ENCODE data around the gene SNED1.

Gene SNED1

DNA sequence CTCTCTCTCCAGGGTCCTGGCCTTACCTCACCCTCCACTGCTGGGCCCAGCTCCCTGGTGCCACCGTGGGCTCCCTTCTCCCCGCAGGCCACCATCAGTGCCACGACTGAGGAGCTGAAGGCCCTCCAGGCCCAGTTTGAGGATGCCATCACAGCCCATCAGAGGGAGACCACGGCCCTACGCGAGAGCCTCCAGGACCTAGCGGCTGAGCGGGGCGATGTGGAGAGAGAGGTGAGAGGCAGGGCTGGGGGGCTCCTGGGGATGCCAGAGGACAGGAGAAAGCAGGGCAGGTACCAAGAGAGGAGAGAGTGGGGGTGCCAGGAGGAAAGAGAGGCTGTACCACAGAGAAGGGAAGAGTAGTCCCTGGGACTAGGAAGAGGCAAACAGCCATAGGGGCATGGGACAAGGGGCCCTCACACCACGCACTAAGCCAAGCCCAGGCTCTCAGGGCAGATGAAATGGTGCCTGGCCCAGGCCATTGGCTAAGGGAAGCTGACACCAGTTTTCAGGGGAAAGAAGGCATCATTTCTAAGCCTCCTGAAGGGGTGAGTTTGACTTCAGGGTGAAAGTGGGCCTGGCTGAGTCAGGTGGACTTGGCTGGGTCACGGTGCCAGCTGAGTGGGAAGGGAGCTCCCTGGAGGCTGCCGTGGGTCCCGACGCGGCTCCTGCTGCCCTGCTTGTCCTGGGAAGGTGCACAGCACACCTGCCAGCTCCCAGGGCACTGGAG, 39.0 kb upstream of the SNED1 start:
- Histone ChIP-seq H3K27ac (no peak overlapping the region), H3K9ac (ENCODE audit: insufficient read length) (no peak overlapping the region)
- TF ChIP-seq POLR2AphosphoS5 (IDR thresholded peaks at IDR 0.05; ENCODE audit: borderline replicate concordance, low read depth, low read length) = no peak
- no peak for TF ChIP-seq FOXP2 (optimal IDR thresholded peaks at IDR 0.05; ENCODE audit: control extremely low read depth, extremely low read length, insufficient read depth)
- TF ChIP-seq EZH2 (IDR thresholded peaks at IDR 0.05) = no peak

DNA sequence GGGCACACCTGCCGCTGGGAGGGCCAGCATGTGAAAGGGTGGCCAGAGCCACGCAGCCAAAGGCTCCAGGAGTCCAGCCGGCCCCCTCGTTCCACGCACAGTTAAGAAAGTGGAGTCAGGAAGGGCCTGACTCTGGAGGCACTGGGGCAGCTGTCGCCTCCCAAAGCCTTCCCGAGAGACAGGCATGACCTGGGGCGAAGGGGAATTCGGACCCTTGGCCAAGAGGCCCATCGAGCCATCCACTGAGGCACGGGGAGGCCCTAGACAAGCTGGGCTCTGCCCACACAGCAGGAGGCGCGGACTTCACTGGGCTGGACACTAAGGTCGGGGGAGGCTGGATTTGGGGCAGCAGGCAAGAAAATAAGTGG, 38.5 kb upstream of the SNED1 start:
- no peak for DNase-seq (ENCODE audit: low read depth, low spot score)

More for the DNA sequence above, 39.0 kb upstream of the SNED1 start:
- Histone ChIP-seq H3K9me3 (ENCODE audit: low read depth, low read length) (no peaks in the 10 kb centered on the region), H3K4me3 (no peak overlapping the region), H3K36me3 (ENCODE audit: insufficient read depth, low read length) (no peaks in the 10 kb centered on the region)
- DNase-seq (ENCODE audit: low read depth, low spot score) = no peak

DNA sequence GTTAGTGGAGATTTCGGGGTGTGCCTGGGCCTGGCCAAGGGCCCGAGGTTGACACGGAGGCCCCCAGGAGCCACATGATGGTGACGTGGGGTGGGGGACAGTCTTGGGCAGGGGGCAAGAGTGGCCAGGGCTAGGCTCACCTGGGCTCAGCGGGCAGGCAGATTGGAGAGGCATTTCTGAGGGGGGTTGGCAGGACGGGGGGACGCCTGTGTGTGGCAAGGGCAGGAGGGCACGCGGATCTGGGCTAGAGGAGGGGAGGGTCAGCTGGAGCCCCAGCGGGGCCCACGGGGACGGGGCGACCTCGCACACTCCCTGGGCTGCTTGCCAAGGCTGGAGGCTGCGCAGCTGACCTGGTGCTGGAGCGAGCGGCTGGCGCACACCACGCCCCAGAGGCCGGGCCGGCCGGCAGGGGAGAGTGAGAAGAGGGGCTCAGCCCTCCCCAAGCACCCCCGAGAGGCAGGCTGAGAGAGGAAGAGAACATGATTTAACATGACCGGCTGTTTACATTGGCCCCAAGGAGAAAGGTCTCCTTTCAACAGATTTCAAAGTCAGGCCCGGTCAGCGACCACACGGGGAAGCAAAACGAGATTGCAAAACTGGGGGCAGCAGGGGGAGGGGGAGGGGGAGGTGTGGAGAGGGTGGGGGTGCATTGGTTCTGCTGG, 38.0 kb upstream of the SNED1 start:
- Histone ChIP-seq H3K36me3 (ENCODE audit: insufficient read depth, low read length) (no peaks in the 10 kb centered on the region), H3K9ac (ENCODE audit: insufficient read length) (no peak overlapping the region), H3K4me3 (no peak overlapping the region), H3K9me3 (ENCODE audit: low read depth, low read length) (no peaks in the 10 kb centered on the region), H3K27ac (no peak overlapping the region)
- DNase-seq (ENCODE audit: low read depth, low spot score) = no peak
- TF ChIP-seq FOXP2 (optimal IDR thresholded peaks at IDR 0.05; ENCODE audit: control extremely low read depth, extremely low read length, insufficient read depth) (no peak), EZH2 (IDR thresholded peaks at IDR 0.05) (no peak), POLR2AphosphoS5 (IDR thresholded peaks at IDR 0.05; ENCODE audit: borderline replicate concordance, low read depth, low read length) (no peak)

More for the DNA sequence above, 38.5 kb upstream of the SNED1 start:
- Histone ChIP-seq H3K27ac (no peak overlapping the region), H3K4me3 (no peak overlapping the region), H3K9ac (ENCODE audit: insufficient read length) (no peak overlapping the region), H3K36me3 (ENCODE audit: insufficient read depth, low read length) (no peaks in the 10 kb centered on the region), H3K9me3 (ENCODE audit: low read depth, low read length) (no peaks in the 10 kb centered on the region)
- no peak for TF ChIP-seq POLR2AphosphoS5 (IDR thresholded peaks at IDR 0.05; ENCODE audit: borderline replicate concordance, low read depth, low read length)
- TF ChIP-seq FOXP2 (optimal IDR thresholded peaks at IDR 0.05; ENCODE audit: control extremely low read depth, extremely low read length, insufficient read depth) = no peak
- TF ChIP-seq EZH2 (IDR thresholded peaks at IDR 0.05) = no peak

DNA sequence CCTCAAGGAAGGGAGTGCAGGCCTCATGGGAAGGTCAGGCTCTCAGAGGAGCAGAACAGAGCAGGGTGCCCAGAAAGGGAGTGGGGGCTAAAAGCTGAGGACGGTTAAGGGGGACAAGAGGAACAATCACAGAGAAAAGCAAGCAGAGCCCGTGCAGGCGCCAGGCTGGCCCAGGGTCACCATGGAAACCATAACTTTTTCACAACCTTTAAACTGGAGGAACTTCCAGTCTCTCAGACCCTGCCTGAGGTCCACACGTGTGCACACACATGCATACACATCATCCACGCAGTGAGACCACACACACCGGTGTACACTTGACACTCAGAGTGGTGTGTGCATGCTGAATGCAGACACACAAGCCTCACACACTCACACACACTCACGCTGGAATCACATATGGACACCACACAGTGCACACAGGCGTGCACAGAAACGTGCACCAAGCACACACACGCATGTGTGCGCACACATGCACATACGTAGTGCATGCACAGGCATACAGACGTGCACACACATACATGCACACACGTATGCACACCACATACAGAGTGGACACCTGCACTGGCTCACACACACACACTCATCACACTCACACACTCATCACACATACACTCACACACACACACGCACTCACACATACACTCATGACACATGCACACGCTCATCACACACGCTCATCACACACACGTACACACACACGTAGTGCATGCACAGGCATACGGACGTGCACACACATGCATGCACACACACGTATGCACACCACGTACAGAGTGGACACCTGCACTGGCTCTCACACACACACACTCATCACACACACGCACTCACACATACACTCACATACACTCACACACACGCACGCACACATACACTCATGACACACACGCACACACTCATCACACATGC, 37.2 kb upstream of the SNED1 start:
- Histone ChIP-seq H3K27ac (no peak overlapping the region), H3K9ac (ENCODE audit: insufficient read length) (no peak overlapping the region), H3K4me3 (no peak overlapping the region; the same call in 1 of the 2 replicates), H3K36me3 (ENCODE audit: insufficient read depth, low read length) (no peaks in the 10 kb centered on the region), H3K9me3 (ENCODE audit: low read depth, low read length) (no peaks in the 10 kb centered on the region)
- no peak for TF ChIP-seq EZH2 (IDR thresholded peaks at IDR 0.05)
- no peak for DNase-seq (ENCODE audit: low read depth, low spot score)

DNA sequence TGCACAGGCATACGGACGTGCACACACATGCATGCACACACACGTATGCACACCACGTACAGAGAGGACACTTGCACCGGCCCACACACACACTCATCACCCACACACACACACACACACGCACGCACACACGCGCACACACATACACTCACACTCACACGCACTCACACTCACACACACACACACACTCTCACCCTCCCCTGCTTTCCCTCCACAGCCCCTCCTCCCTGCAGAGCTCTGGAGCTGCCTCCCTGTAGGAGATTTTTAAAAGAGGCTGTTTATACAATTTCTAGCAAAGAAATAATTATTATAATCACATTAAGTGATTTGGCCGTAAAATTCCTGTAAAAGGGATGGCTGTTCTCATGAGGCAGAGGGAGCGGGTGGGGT, 36.5 kb upstream of the SNED1 start:
- DNase-seq (ENCODE audit: low read depth, low spot score) = no peak
- Histone ChIP-seq H3K36me3 (ENCODE audit: insufficient read depth, low read length) (no peaks in the 10 kb centered on the region), H3K9me3 (ENCODE audit: low read depth, low read length) (no peaks in the 10 kb centered on the region), H3K4me3 (peak overlapping the region; percentile 57), H3K27ac (peak overlapping the region; percentile 83), H3K9ac (ENCODE audit: insufficient read length) (no peak overlapping the region)
- TF ChIP-seq FOXP2 (optimal IDR thresholded peaks at IDR 0.05; ENCODE audit: control extremely low read depth, extremely low read length, insufficient read depth) (no peak), POLR2AphosphoS5 (IDR thresholded peaks at IDR 0.05; ENCODE audit: borderline replicate concordance, low read depth, low read length) (no peak), EZH2 (IDR thresholded peaks at IDR 0.05) (no peak)

DNA sequence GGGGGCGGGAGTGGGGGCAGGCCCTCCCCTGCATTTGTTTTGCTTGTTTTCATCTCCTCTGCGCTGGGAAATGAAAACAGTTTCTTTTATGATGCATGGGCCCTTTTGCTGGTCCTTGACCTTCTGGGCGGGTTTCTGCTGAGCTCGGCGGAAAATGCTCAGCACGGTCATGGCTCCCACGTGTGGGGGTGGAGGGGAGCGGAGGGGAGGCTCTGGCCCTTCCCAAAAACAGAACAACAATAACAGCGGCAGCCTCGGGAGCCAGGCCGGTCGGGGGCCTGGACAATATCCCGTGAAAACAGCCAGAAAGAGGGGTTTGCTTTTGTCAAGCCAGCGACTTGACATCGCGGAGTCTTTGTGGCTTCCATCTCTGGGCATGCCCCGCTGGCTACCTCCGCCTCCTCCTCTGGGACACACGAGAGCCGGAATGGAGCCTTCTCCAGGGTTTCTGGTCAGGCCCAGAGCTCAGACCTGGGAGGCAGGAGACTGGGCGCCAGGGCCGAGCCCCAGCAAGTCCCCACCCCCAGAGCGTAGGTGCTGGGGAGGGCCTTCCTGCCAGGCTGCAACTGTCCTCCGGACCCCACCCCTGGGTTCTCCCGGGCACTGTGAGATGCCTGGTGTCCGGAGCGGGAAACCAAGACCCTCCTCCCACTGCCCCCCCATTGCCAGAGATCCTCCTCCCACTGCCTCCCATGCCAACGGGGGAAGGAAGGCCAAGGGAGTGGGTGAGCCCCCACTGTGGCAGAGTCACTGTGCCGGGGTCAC, 35.9 kb upstream of the SNED1 start:
- H3K9ac ChIP-seq (ENCODE audit: insufficient read length) = no peak overlapping the region
- H3K36me3 ChIP-seq (ENCODE audit: insufficient read depth, low read length) = no peaks in the 10 kb centered on the region
- H3K27ac ChIP-seq = peak overlapping the region; percentile 83
- H3K9me3 ChIP-seq (ENCODE audit: low read depth, low read length) = no peaks in the 10 kb centered on the region
- DNase-seq (ENCODE audit: low read depth, low spot score) = no peak
- no peak for TF ChIP-seq EZH2 (IDR thresholded peaks at IDR 0.05)
- no peak for TF ChIP-seq POLR2AphosphoS5 (IDR thresholded peaks at IDR 0.05; ENCODE audit: borderline replicate concordance, low read depth, low read length)
- TF ChIP-seq FOXP2 (optimal IDR thresholded peaks at IDR 0.05; ENCODE audit: control extremely low read depth, extremely low read length, insufficient read depth) = no peak
- peak overlapping the region; percentile 57 for H3K4me3 ChIP-seq

DNA sequence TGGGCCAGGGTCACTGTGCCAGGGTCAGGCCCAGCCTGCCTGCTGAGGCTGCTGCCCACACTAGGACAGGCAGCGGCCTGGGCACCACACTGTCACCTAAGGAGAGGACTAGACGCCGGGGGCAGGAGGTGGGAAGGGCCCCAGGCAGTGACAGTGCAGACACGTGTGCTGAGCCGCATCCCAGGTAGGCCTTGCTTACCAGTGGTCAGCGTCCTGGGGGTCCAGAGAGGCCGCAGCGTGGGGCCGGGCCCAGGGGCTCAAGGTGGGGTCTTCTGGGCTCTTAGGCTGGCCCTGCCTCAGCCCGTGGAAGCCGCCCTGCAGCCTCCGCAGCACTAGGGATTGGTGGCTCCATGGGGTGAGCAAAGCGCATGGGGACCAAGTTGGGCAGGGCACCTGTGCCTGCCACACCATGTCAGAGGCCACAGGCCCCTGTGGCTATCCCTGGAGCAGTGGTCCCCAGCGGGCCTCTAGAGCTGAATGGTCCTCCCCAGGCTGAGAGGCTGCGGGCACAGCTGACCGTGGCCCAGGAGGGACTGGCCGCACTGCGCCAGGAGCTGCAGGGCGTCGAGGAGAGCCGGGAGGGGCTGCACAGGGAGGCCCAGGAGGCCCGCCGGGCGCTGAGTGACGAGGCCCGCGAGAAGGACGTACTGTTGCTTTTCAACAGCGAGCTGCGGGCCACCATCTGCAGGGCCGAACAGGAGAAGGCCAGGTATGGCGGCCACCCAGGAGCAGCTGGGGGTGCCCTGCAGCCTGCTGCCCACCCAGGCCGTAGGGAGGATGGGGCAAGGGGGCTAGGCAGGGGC, 35.2 kb upstream of the SNED1 start:
- TF ChIP-seq POLR2AphosphoS5 (IDR thresholded peaks at IDR 0.05; ENCODE audit: borderline replicate concordance, low read depth, low read length) = no peak
- no peak for TF ChIP-seq EZH2 (IDR thresholded peaks at IDR 0.05)
- TF ChIP-seq FOXP2 (optimal IDR thresholded peaks at IDR 0.05; ENCODE audit: control extremely low read depth, extremely low read length, insufficient read depth) = no peak
- Histone ChIP-seq H3K9ac (ENCODE audit: insufficient read length) (no peak overlapping the region), H3K4me3 (no peak overlapping the region), H3K27ac (no peak overlapping the region), H3K36me3 (ENCODE audit: insufficient read depth, low read length) (no peaks in the 10 kb centered on the region), H3K9me3 (ENCODE audit: low read depth, low read length) (no peaks in the 10 kb centered on the region)
- no peak for DNase-seq (ENCODE audit: low read depth, low spot score)
